ENCODE data around the gene APC2. TPM values are rescaled to one million over a fixed set of nuclear protein-coding genes. Genes with fewer than 3 reads are reported as not detected.
"Not testable (repeated sequence)": the region's sequence is repeated elsewhere in the genome, so short reads cannot be mapped to it uniquely, and the experiment has no call there.

Gene APC2
- total RNA-seq, 1 donor from 2014 or later = 0.20 TPM

DNA sequence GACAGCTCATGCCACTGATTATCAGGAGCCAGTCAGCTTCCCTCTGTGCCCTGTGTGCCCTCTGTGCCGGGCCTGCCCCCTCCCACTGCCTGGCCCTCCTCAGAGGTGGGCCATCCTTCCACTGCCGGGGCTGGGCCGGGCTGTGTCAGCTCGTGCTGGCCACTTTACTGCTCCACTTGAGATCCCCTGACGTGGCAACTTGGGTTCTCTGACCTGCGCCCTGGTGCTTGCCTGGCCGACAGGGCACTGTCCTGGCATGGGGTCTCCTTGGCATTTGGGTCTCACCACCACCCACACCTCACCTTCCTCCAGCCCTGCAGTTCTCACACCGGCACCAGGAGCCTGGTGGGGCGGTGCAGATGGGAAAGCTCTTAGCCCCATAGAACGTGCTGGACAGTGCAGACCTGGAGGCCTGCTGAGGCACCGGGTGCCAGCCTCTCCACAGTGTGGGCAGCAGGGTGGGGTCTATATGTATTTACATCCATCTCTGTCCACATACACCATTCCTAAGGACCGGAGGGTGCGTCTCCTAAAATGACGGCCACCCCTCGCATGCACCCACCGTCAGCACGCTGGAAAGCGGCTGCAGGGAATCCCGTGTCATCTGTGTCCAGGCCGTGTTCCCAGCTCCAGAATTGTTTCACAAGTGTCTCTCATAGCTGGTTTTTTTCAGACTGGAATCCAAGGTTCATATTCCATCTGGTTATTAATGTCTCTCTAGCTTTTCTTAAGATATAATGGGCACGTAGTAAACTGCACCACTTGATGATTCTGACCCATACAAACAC is 30.8 kb upstream of the APC2 start:
- TF ChIP-seq, protein P1, sequence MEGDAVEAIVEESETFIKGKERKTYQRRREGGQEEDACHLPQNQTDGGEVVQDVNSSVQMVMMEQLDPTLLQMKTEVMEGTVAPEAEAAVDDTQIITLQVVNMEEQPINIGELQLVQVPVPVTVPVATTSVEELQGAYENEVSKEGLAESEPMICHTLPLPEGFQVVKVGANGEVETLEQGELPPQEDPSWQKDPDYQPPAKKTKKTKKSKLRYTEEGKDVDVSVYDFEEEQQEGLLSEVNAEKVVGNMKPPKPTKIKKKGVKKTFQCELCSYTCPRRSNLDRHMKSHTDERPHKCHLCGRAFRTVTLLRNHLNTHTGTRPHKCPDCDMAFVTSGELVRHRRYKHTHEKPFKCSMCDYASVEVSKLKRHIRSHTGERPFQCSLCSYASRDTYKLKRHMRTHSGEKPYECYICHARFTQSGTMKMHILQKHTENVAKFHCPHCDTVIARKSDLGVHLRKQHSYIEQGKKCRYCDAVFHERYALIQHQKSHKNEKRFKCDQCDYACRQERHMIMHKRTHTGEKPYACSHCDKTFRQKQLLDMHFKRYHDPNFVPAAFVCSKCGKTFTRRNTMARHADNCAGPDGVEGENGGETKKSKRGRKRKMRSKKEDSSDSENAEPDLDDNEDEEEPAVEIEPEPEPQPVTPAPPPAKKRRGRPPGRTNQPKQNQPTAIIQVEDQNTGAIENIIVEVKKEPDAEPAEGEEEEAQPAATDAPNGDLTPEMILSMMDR (IDR thresholded peaks at IDR 0.05) = no peak
- DNase-seq = no peak
- H3K9me3 ChIP-seq = no peaks in the 10 kb centered on the region
- peaks cover 59% of the 10 kb centered on the region for H3K36me3 ChIP-seq
- no peak overlapping the region for H3K27ac ChIP-seq
- ATAC-seq = no peak
- H3K4me3 ChIP-seq = no peak overlapping the region
- peaks cover 39% of the 10 kb centered on the region for H3K4me1 ChIP-seq
- no peaks in the 10 kb centered on the region for H3K27me3 ChIP-seq
- intact Hi-C loops (cut with DNase I) = no loop called here

DNA sequence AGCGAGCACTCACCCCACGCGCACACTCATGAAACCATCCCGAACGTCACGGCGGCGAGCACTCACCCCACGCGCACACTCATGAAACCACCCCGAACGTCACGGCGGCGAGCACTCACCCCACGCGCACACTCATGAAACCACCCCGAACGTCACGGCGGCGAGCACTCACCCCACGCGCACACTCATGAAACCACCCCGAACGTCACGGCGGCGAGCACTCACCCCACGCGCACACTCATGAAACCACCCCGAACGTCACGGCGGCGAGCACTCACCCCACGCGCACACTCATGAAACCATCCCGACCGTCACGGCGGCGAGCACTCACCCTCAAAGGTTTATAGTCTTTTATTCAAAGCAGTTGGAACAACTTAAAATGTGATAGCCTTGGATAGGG is 29.8 kb upstream of the APC2 start:
- Histone ChIP-seq H3K4me1 (peaks cover 29% of the 10 kb centered on the region), H3K36me3 (peaks cover 67% of the 10 kb centered on the region)
- DNase-seq; H3K27me3 ChIP-seq; intact Hi-C loops (cut with DNase I); H3K4me3 ChIP-seq; H3K9me3 ChIP-seq; H3K27ac ChIP-seq; ATAC-seq: not testable (repeated sequence)

DNA sequence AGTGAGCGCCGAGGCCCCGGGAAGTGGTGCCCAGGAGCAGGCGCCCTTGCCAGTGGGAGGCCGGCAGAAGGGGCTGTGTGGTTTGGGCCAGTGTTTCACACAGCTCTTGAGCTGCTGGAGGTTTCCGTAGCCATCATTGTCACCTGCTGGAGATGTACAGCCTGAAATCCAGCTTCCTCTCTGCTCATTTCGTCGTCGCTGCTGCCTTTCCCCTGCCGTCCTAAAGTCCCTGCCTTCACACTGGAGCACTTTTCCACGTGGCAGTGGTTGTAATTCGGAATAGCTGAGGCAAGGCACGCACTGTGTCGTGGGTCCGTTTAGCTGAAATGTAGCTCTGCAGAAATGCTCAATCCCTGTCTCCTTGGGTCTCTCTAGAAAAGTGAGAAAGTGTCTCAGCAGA is 29.3 kb upstream of the APC2 start:
- DNase-seq (no peak), ATAC-seq (no peak)
- Histone ChIP-seq H3K9me3 (no peaks in the 10 kb centered on the region), H3K4me3 (no peak overlapping the region), H3K27me3 (no peaks in the 10 kb centered on the region), H3K36me3 (peaks cover 72% of the 10 kb centered on the region), H3K27ac (no peak overlapping the region), H3K4me1 (peaks cover 27% of the 10 kb centered on the region)
- intact Hi-C loops (cut with DNase I) = no loop called here
- TF ChIP-seq, protein P1 (IDR thresholded peaks at IDR 0.05) = no peak

DNA sequence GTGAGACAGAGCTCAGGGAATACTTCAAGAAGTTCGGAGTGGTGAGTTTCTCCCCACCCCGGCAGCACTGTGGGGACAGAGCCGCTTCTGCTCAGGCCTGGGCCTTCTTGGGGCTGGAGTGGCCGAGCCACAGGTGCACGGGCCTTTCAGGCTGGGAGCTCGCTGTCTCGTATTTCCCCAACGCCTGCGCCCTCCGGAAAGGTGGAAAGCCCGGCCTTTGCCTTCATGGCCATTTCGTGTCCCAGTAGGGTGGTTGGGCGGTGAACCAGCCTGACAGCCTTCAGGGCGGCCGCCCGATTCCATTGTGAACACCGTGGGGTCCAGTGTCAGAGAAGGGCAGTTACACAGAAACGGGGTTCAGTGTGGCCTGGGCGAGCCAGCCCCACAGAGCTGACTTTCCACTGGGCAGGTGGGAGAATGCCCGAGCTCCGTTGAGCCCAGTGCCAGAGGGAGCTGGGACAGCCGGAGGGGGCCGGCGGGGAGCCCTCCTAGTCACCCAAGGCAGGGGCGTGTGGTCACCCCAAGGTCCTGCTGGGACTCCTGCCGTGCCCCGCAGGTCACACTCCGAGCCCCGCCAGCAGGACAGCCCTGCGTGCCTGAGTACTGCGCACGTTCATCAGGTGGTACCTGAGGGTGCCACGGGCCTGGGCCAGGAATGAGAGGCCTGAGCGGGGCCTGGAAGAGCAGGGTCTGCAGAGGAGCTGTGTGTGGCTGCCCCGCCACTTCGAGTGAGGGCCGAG is 28.5 kb upstream of the APC2 start:
- Histone ChIP-seq H3K27ac (no peak overlapping the region), H3K4me1 (peaks cover 19% of the 10 kb centered on the region), H3K27me3 (no peaks in the 10 kb centered on the region), H3K36me3 (peaks cover 80% of the 10 kb centered on the region), H3K4me3 (no peak overlapping the region), H3K9me3 (no peaks in the 10 kb centered on the region)
- TF ChIP-seq, protein P1 (IDR thresholded peaks at IDR 0.05) = no peak
- intact Hi-C loops (cut with DNase I) = no loop called here
- DNase-seq (no peak), ATAC-seq (no peak)

DNA sequence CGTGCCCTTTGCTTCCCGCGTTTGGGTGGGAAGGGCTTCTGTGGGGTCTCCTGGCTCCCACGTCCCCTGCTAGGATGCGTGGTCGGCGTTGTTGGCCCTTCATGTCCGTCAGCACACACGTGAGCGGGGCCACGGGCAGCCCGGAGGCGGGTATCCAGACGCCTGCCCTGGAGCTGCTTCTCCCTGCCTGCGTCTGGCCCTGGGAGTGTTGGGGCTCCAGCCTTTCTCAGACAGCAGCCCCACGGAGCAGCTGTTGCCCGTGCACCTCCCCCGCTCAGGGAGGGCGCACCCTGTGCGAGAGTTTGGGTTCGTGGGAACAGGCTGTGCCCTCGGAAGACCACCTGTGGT is 28.0 kb upstream of the APC2 start:
- TF ChIP-seq, protein P1 (IDR thresholded peaks at IDR 0.05) = no peak
- no peaks in the 10 kb centered on the region for H3K27me3 ChIP-seq
- H3K4me3 ChIP-seq = no peak overlapping the region
- H3K9me3 ChIP-seq = no peaks in the 10 kb centered on the region
- intact Hi-C loops (cut with DNase I) = no loop called here
- peaks cover 13% of the 10 kb centered on the region for H3K4me1 ChIP-seq
- ATAC-seq (no peak), DNase-seq (no peak)
- H3K36me3 ChIP-seq = peaks cover 85% of the 10 kb centered on the region
- no peak overlapping the region for H3K27ac ChIP-seq

DNA sequence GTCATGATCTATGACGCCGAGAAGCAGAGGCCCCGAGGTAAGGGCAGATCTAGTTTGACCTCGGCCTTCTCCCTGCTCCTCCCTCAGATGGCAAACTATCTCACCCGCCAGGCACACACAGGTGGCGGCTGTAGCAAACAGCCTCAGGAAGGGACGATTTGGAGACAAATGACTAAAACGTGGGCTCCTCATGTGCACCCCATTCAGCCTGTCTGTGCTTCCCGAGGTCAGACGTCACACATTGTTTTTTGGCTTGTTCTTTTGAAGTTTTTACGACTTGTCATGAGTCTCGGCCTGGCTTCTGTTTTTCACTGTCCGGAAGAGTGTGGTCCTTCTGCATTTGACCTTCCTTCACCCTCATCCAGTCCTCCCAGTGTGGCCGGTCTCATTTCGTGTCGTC is 27.6 kb upstream of the APC2 start:
- ATAC-seq (no peak), DNase-seq (no peak)
- Histone ChIP-seq H3K9me3 (no peaks in the 10 kb centered on the region), H3K27me3 (no peaks in the 10 kb centered on the region), H3K4me1 (peaks cover 9% of the 10 kb centered on the region), H3K4me3 (no peak overlapping the region), H3K36me3 (peaks cover 89% of the 10 kb centered on the region), H3K27ac (no peak overlapping the region)
- TF ChIP-seq, protein P1 (IDR thresholded peaks at IDR 0.05) = no peak
- intact Hi-C loops (cut with DNase I) = no loop called here

All from upper lobe of right lung (tissue), 1 donor.